ENCODE results near the gene GFRA1.

- TF ChIP-seq POLR2A (IDR thresholded peaks at IDR 0.05) (no peak), CTCF (IDR thresholded peaks at IDR 0.05) (no peak)
These were observed 143.0 kb downstream of the GFRA1 start for GRCh38 chr10:116130006-116130405.
